ENCODE results near the gene AQP12B. TPM values are rescaled to one million over a fixed set of nuclear protein-coding genes. Genes with fewer than 3 reads are reported as not detected.
A peak's percentile ranks its signal among the peaks of the same experiment; 100 is the strongest.
"Not testable (repeated sequence)": the region's sequence is repeated elsewhere in the genome, so short reads cannot be mapped to it uniquely, and the experiment has no call there.

AQP12B gene, protein sequence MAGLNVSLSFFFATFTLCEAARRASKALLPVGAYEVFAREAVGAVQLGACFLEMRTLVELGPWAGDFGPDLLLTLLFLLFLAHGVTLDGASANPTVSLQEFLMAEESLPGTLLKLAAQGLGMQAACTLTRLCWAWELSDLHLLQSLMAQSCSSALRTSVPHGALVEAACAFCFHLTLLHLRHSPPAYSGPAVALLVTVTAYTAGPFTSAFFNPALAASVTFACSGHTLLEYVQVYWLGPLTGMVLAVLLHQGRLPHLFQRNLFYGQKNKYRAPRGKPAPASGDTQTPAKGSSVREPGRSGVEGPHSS
- not detected for total RNA-seq
- long read RNA-seq = 0 reads

DNA sequence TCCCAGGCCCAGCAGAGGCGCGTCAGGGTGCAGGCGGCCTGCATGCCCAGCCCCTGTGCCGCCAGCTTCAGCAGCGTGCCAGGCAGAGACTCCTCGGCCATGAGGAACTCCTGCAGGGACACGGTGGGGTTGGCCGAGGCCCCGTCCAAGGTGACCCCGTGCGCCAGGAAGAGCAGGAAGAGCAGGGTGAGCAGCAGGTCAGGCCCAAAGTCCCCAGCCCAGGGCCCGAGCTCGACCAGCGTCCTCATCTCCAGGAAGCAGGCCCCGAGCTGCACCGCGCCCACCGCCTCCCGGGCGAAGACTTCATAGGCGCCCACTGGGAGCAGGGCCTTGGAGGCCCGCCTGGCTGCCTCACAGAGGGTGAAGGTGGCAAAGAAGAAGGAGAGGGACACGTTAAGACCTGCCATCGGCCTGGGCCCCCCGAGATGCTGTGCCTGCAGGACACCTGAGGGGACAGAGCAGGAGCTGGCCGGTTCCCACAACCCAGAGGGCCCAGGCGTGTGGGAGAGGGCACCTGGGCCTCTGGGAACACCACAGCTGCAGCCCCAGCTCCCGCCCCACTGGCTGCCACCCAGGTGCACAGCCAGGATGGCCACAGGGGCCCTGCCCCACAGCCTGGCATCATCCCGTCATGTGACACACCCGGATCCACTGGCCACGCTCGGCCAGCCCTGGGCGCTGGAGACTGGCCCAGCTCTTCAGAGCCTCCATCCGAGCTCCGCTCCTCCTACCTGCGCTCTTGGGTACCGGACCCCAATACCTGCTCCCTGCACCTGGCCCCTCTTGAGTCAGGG, at the start of gene AQP12B:
AQP12B (minus strand) TSS at position 455 of the 794 bp plus-strand sequence; CDS start at position 407, 48 bp downstream.
- intact Hi-C loops (cut with DNase I); ATAC-seq; DNase-seq: not testable (repeated sequence)

DNA sequence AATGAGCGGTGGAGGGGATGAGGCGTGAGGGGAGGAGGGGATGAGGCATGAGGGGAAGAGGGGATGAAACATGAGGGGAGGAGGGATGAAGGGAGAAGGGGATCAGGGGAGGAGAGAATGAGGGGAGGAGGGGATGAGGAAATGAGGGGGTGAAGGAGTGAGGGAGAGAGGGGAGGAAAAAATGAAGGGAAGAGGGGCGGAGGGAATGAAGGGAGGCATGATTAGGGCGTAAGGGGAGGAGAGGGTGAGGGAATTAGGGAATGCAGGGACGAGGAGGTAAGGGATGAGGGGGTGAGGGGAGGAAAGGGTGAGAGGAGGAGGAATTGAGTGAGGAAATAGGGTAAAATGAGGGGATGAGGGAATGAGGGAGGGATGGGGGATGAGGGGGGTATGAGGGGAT, 49.5 kb upstream of the AQP12B start:
- no peak for DNase-seq
- no peak for ATAC-seq
- intact Hi-C loops (cut with DNase I) = no loop called here

DNA sequence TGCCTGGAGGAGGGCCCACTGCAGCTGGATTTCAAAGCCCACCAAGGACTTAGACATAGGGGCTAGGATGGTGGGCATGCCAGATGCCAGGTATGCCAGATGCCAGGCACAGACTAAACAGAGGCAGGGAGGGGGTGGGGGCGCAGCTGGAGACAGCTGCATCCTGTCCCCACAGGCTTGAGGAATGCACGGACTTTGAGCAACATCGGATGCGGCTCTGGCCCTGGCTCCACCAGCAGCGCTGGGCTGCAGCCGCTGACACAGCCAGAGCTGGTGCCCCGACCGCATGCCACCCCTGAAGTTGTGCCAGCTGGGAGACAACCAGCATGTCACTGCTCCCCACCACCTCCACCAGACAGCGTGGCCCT, 48.5 kb upstream of the AQP12B start:
- DNase-seq (no peak), ATAC-seq (no peak)
- intact Hi-C loops (cut with DNase I) = no loop called here

DNA sequence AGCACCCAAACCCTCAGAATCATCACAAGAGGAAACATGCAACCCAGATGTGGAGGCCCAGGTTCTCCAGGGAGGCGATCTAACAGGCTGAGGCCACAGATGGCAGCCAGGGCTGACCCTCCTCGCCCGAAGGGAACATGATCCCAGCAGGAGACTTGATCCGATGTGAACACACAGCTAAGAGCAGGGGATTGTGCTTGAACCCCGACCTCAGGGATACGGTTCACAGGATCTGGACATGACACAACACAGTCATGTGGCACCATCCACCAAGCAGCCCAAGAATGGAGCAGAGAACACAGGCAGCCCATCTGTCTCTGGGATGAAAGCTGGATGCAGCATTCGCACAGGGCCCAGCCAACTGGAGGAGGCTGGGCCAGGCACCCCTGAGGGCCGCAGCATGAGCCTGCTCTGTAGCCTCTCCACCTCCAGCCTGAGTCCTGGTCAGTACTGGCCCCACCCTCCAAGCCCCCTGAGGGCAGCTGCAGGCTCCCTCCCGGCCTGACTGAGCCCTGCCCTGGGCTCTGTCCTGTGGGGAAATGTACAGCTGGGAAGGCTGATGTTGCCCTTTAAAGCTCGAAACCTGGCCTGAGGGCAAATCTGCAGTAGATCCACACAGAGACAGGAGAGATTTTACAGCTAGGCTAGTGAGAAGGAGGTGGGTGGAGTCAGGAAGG, 48.0 kb upstream of the AQP12B start:
- intact Hi-C loops (cut with DNase I) = no loop called here
- DNase-seq = no peak
- ATAC-seq = no peak

DNA sequence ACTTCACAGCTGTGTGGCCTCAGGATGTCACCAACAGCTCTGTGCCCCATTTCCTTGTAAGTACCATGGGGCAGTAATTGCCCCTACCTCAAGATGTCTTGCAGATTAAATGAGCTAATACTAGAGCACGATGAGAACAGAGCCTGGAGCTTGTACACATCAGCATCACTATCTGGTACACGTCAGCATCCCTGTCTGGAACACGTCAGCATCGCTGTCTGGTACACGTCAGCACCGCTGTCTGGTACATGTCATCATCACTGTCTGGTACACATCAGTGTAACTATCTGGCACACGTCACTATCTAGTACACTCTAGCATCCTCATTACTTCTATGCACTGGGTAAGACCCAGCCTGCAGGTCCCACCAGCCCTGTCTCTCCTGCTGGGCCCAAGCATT, 46.1 kb upstream of the AQP12B start:
- intact Hi-C loops (cut with DNase I) = no loop called here
- ATAC-seq = peak in 1 of 2 donors; percentile 15
- no peak for DNase-seq

DNA sequence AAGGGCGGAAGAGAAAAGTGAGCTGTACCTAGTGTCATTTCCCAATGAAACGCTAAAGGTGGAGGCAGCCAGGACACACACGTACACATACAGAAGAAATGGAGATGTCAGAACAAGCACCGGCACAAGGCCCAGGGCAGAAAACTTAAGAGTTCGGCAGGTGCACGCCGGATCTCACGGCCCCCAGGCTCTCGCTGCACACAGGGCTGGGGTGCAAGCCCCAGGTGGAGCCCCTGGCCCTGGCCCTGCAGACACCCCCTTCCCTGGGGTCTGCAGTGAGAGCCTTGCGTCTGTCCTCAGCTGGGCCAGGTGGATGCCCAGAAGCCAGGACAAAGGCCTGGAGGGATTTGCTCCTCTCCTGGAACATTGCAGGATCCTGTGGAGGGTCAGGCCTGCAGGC, 45.7 kb upstream of the AQP12B start:
- intact Hi-C loops (cut with DNase I) = no loop called here
- DNase-seq (no peak), ATAC-seq (no peak)

DNA sequence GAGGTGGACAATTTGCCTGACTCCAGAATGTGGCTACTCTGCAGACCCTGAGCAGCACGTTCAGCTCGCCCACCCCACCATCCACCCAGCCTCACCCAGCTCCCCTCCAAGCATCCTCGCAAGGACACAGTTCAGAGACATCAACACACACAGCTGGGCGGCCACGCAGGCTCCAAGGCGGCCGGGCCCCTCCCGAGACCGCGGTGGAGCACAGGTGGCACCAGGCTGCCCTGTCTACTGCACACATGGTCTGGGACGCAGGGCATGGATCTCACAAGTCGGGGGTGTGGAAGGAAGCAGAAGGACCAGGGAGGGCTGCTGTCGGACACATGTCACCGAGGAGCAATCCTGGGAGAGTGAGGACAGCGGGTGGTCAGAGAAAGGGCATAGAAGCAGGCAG, 45.2 kb upstream of the AQP12B start:
- no peak for DNase-seq
- no peak for ATAC-seq
- intact Hi-C loops (cut with DNase I) = no loop called here

DNA sequence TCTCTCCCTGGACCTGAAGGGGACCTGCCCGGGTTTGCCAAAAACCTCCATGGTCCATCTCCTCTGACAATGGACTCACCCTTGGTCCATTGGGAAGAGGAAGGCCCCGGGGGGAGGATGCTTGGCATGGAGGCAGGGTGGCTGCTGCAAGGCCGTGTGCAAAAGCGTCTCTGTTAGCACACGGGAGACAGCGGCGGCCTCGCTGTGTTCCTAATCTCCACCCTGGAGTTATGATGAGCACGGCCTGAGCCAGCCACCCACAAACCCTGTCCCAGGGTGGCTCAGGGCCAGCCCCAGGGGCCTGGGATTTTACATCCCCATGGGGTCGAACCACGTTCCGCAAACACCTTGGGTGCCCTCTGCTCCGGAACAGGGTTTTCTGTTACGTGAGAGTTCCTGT, 44.8 kb upstream of the AQP12B start:
- DNase-seq (no peak), ATAC-seq (no peak)
- intact Hi-C loops (cut with DNase I) = no loop called here

DNA sequence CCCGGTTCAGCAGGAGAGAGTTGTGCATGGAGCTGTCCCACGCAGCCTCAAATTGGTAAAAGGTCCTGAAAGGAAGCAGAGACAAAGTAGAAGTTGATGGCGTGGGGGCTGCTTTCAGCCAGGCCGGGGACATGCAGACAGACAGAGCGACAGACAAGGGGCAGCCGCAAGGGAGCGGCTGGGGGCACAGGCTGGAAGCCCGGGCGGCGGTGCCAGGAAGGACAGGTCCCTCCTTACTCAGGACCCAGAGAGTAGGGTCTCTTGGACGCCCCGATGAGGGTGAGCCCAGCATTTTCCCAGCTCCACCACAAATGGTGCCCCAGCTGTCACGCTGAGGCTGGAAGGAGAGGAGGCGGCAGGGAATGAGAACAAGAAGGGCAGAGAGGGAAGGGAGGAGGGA, 44.2 kb upstream of the AQP12B start:
- no peak for DNase-seq
- intact Hi-C loops (cut with DNase I) = no loop called here
- no peak for ATAC-seq

DNA sequence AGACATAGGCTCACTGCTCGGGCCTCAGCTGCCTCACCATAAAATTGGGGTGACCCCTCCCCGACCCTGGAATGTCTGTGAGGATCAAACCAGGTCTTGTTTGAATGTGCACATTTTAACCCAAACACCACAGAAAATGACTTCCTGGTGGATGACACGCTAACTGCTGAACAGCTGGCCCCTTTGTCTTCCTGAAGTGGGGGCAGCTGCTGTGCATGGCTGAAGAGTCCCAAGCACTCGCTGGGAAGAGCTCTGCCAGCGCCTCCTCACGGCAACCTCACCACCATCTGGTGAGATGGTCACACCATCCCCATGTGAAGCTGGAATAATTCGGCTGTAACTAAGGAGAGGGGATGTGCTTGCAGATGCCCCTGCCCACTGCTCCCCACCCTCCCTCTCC, 43.0 kb upstream of the AQP12B start:
- intact Hi-C loops (cut with DNase I) = no loop called here
- ATAC-seq (no peak), DNase-seq (no peak)

DNA sequence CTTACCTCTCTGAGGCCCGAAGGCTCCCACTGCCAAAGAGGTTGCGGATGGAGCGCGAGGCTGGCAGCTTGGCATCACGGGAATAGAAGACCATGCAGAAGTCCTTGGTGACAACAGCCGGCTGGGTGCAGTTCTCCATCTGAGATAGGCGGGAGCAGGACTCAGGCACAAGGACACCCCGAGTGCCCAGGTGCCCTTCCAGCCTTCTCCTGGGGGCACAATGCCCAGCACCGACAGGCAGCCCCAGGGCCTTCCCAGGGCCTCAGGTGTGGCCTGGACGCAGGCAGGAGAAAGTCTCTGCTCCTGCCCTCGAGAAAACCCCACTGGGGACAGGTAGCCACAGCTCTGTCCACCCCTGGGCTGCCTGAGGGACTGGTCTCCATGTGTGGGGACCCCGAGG, 42.6 kb upstream of the AQP12B start:
- ATAC-seq = no peak
- no peak for DNase-seq
- intact Hi-C loops (cut with DNase I) = no loop called here

DNA sequence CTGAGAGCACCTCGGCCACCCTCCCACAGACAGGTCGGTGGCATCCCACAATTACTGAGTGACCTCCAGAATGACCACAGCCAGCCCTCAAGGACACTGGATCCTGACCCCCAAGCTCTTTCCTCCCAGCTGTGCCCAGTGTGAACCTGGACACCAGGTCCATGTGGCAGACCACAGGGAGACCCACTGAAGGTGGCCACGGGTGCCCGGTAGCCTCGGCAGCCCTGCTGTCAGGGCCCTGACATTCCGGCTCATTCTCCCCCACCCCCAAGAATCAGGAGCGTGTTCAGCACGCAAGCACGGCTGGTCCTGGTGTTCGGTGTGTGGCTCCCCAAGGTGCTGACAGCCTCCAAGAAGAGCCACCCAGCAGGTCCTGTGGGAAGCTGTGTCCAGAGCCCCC, 41.7 kb upstream of the AQP12B start:
- no peak for DNase-seq
- ATAC-seq = no peak
- intact Hi-C loops (cut with DNase I) = no loop called here

DNA sequence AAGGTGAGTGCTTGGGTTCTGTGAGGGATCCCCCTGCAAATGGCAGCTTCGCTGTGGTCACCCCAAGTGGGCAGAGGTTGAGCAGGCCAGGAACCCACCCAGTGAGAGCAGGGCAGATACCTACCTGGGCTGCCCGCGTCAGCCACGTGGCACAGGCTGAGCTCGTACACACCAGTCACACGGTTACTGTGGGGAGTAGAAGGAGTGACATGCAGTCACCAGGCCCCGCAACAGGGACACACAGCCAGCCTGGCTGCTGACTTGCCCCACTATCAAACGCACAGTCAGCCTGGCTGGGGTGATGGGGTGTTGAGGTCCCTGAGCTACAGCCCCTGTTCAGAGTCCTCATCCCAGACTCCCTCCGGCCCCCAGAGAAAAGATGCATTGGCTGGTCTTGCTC, 41.2 kb upstream of the AQP12B start:
- no peak for DNase-seq
- no peak for ATAC-seq
- intact Hi-C loops (cut with DNase I) = no loop called here

DNA sequence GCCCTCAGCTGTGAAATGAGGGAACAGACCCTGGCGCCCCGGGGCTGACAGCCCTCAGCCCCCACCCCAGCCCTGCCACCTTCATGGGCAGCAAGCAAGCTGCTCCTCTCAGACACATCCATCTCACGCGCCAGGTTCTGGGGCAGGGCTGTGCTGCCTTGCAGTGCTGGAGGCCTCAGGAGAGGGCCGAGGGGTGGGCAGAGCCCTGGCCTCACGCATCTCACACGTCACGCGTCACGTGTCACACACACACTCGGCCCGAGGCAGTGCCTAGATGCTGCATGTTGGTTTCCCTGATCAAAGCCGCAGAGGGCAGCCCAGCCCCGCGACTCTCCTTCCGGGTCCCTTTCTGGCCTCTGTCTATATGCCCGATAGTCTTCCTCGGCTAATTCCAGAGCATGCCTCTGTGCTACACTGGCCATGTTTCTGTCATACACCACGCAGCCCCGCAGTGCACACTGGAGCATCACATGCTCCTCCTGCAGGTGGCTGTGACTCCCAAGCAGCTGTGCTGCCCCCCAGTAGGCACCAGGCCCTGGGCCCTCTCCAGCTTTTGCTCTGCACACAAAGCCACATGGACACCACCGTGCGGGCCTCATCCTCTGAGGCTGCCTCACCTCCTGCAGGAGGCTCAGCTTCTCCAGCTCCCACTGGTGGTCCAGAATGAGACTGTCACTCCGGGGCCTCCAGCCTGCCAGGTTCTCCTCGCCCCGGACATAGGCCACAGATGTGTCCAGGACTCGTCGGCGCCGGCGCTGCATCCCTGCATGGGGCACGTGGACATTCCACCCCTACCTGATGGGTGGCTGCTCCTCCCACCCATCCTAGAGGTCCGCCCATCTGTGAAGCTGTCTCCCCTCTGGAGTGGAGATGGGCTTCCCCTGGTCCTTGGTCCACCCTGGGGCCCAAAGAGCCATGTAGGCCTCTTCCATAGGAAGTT, 40.4 kb upstream of the AQP12B start:
- intact Hi-C loops (cut with DNase I) = no loop called here
- no peak for DNase-seq
- no peak for ATAC-seq

DNA sequence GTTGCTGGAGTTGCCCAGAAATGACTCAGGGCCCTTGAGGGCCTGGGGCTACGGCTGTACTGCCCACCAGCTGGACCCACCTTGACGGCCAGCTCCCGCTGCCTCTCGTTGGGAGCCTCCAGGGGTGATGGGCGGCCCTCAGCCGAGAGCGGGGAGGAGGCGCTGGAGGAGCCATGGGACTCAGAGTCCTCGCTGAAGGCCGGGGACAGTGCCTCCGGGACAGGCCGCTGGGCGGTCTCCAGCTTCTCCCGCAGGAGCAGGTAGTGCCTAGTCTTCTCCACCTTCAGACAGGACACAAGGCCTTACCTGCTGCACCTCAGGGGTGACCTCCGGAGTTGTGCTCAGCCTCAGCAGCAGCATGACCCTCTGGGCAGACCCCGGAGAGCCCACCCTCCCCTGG, 39.7 kb upstream of the AQP12B start:
- intact Hi-C loops (cut with DNase I) = no loop called here
- DNase-seq = no peak
- ATAC-seq = no peak

DNA sequence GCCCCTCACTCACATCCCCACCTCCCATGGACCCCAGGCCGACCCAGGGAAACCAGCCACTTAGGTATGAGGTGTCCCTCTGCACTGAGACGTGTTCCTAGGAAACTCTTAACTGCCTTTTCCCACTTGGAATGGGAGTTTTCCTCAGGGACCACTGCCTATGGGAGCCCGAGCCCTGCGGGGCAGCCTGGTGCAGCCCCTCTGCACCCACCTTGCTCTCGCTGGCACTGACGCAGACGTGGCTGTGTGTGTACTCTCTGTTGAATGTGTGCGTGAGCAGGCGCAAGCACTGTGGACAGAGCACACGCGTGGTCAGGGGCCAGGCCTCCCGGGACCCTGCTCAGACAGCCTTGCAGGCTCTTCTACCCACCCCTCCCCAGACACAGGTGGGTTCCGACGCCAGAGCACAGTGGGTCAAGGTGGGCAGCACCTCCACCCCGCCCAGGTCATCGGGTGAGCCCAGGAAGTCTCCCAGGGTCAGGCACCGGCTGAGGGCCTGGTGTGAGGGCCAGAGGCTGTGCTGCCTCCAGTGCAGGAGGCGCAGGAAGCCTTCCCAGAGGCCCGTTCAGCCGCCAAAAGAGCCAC, 39.0 kb upstream of the AQP12B start:
- no peak for ATAC-seq
- intact Hi-C loops (cut with DNase I) = no loop called here

DNA sequence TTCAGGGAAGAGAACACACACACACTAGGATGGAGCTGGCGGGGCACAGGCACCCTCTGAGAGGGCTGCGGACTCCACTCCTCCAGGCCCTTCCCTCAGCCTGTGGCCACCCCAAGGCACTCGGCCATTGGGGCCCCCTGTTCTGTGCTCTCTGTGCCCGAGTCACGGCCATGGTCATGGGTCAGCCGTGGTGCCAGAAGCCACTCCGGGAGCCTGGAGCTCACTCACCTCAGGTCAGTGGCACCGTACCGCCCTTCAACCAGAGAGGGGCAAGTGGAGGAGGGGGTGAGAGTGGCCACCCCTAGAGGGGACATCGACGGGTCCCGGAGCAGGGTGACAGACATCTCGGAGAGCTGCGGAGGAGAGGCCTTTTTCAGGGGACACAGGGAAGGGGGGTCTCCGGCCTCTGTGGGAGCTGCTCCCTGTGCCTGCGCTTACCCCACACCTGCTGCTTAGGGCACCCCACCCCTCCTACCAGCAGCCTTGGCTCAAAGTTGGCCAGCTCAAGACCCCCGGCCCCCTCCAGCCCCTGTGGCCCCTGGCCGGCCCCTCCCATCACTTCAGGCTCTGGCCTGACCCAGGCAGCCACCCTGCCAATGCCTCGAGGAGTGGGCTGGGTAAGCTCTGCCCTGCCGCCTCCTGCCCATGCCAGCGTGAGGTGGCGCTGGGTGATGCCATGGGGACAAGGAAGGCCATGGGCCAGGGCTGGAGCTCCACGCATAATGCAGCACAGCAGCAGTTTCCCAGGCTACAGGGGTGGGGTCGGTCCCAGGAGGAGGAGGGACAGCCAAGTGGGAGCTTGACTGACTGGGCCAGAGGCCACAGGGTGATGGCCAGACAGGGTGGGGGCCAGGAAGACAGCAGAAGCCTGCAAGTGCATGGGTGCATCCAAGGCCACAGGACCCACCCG, 38.3 kb upstream of the AQP12B start:
- intact Hi-C loops (cut with DNase I) = no loop called here
- DNase-seq (no peak), ATAC-seq (no peak)

More for the DNA sequence above, 39.0 kb upstream of the AQP12B start:
- DNase-seq = no peak

All from left cardiac atrium (tissue), 4 donors.